Ecto neural progenitor cell (in vitro differentiated cells): ENCODE measurements around the gene RFX1.
"Not testable (repeated sequence)": the region's sequence is repeated elsewhere in the genome, so short reads cannot be mapped to it uniquely, and the experiment has no call there.

Experiments used
- DNase-seq: peaks from one replicate; pipeline ENCODE4 v3.0.0-alpha.2; 2018; ENCODE audit warnings: low spot score

The RFX1 gene

GRCh38 chr19:14006085-14006765 is at the start of gene RFX1:
TSS of gene RFX1 (minus strand) at chr19:14006320. CDS start at chr19:13993843, 12,477 bp downstream.
- peak; percentile 100 for DNase-seq

- DNase-seq, result no peak
Observed at GRCh38 chr19:14055396-14055795, 49.3 kb upstream of the RFX1 start.

- no peak for DNase-seq
Observed at GRCh38 chr19:14054721-14055120, 48.6 kb upstream of the RFX1 start.

GRCh38 chr19:14054099-14054498 is 48.0 kb upstream of the RFX1 start:
- no peak for DNase-seq

- no peak for DNase-seq
Observed at GRCh38 chr19:14053500-14053899, 47.4 kb upstream of the RFX1 start.

- DNase-seq, result no peak
Observed at GRCh38 chr19:14053032-14053431, 46.9 kb upstream of the RFX1 start.

- DNase-seq, result no peak
Observed at GRCh38 chr19:14052470-14052869, 46.4 kb upstream of the RFX1 start.

- no peak for DNase-seq
Observed at GRCh38 chr19:14051980-14052379, 45.9 kb upstream of the RFX1 start.

GRCh38 chr19:14050961-14051360 is 44.8 kb upstream of the RFX1 start:
- DNase-seq, result not testable (repeated sequence)

GRCh38 chr19:14050512-14050911 is 44.4 kb upstream of the RFX1 start:
- DNase-seq, result no peak

GRCh38 chr19:14048443-14049153 is 42.5 kb upstream of the RFX1 start:
- peak; percentile 68 for DNase-seq

- not testable (repeated sequence) for DNase-seq
Observed at GRCh38 chr19:14047866-14048265, 41.7 kb upstream of the RFX1 start.

- not testable (repeated sequence) for DNase-seq
Observed at GRCh38 chr19:14042659-14043608, 36.8 kb upstream of the RFX1 start.

- no peak for DNase-seq
Observed at GRCh38 chr19:14039181-14039580, 33.1 kb upstream of the RFX1 start.

GRCh38 chr19:14035706-14036105 is 29.6 kb upstream of the RFX1 start:
- DNase-seq, result no peak

- not testable (repeated sequence) for DNase-seq
Observed at GRCh38 chr19:14035159-14035558, 29.0 kb upstream of the RFX1 start.

GRCh38 chr19:14033946-14034345 is 27.8 kb upstream of the RFX1 start:
- DNase-seq, result no peak

GRCh38 chr19:14031719-14032480 is 25.8 kb upstream of the RFX1 start, which contains the start of gene IL27RA:
TSS of gene IL27RA (plus strand) at chr19:14031762. CDS start at chr19:14031873, 111 bp downstream.
- DNase-seq, result peak; percentile 77

GRCh38 chr19:14030997-14031718 is 25.0 kb upstream of the RFX1 start:
- DNase-seq, result no peak

GRCh38 chr19:14028901-14029300 is 22.8 kb upstream of the RFX1 start:
- DNase-seq, result no peak
